Activated B cell treated with CpG ODN at 0.5 μM for 24 hours (primary cell): ENCODE data around the gene PCDH9. TPM values are rescaled to one million over a fixed set of nuclear protein-coding genes. Genes with fewer than 3 reads are reported as not detected.

Experiments
- ATAC-seq: fragments of 200-7000 bp; cut with Tn5 transposase; one replicate; pipeline ENCODE4 v1.10.0; 2021; ENCODE audit warnings: low read depth, mild to moderate bottlenecking, moderate library complexity
- CTCF ChIA-PET: fragments of 350-600 bp; sonication (Branson Sonifier 250); formaldehyde crosslinking; loops from one replicate; lab custom pipeline; 2021; ENCODE audit warnings: antibody characterized with exemption; lab: Charles Lee
- POLR2A ChIA-PET: fragments of 350-600 bp; sonication (Branson Sonifier 250); formaldehyde crosslinking; loops from one replicate; lab custom pipeline; 2021; ENCODE audit warnings: antibody characterized with exemption; lab: Charles Lee
- DNase-seq: peaks from one replicate; pipeline ENCODE4 v3.0.0; 2022
- H3K27ac Mint-ChIP-seq: one replicate; pipeline ENCODE4 v1.8.0; 2020; ENCODE audit warnings: mixed read lengths
- H3K27me3 Mint-ChIP-seq: one replicate; pipeline ENCODE4 v1.8.0; 2021; ENCODE audit warnings: mixed read lengths
- H3K36me3 Mint-ChIP-seq: one replicate; pipeline ENCODE4 v1.8.0; 2021; ENCODE audit warnings: low read depth, mixed read lengths
- H3K4me1 Mint-ChIP-seq: one replicate; pipeline ENCODE4 v1.8.0; 2021; ENCODE audit warnings: mixed read lengths
- H3K4me3 Mint-ChIP-seq: one replicate; pipeline ENCODE4 v1.8.0; 2020; ENCODE audit warnings: mild to moderate bottlenecking, mixed read lengths
- H3K9me3 Mint-ChIP-seq: one replicate; pipeline ENCODE4 v1.8.0; 2020; ENCODE audit warnings: mixed read lengths
- CTCF ChIP-seq: fragments of 200-600 bp; IDR thresholded peaks from one replicate; pipeline ENCODE4 v1.8.0; 2022; ENCODE audit warnings: antibody characterized with exemption, mild to moderate bottlenecking
- intact Hi-C: fragments of 100-400 bp; cut with micrococcal nuclease; formaldehyde crosslinking; loops from one replicate; pipeline ENCODE4 v1.15.1; 2024
- total RNA-seq: library from RNA; stranded (reverse); gene quantifications from 2 replicates; pipeline ENCODE4 v1.2.3, GENCODE V29; 2022

PCDH9 gene
- total RNA-seq, 1 donor from 2014 or later, result 6.4 TPM

- Mint-ChIP-seq H3K9me3 (peaks cover 2% of the 10 kb centered on the region), H3K27ac (no peak overlapping the region), H3K36me3 (no peaks in the 10 kb centered on the region), H3K27me3 (no peaks in the 10 kb centered on the region), H3K4me1 (peaks cover under 1% of the 10 kb centered on the region), H3K4me3 (no peak overlapping the region)
- intact Hi-C loops, result no loop called here
- no peak for TF ChIP-seq CTCF
- no peak for DNase-seq
- ChIA-PET CTCF (no interaction called here), POLR2A (no interaction called here)
- ATAC-seq, result no peak
Measured at GRCh38 chr13:67156723-67157060, 73.4 kb downstream of the PCDH9 start.

- Mint-ChIP-seq H3K27ac (no peak overlapping the region), H3K36me3 (no peaks in the 10 kb centered on the region), H3K27me3 (no peaks in the 10 kb centered on the region), H3K4me3 (no peak overlapping the region), H3K9me3 (peaks cover 2% of the 10 kb centered on the region), H3K4me1 (peaks cover 3% of the 10 kb centered on the region)
- ATAC-seq (no peak), DNase-seq (no peak)
- ChIA-PET CTCF (no interaction called here), POLR2A (no interaction called here)
- TF ChIP-seq CTCF, result no peak
- intact Hi-C loops, result no loop called here
Measured at GRCh38 chr13:67155898-67156722, 74.0 kb downstream of the PCDH9 start.

GRCh38 chr13:67152085-67152484 is 78.1 kb downstream of the PCDH9 start:
- H3K27ac Mint-ChIP-seq, result no peak overlapping the region
- ATAC-seq (no peak), DNase-seq (no peak)
- CTCF ChIA-PET, result no interaction called here
- no peaks in the 10 kb centered on the region for H3K36me3 Mint-ChIP-seq
- H3K4me1 Mint-ChIP-seq, result peaks cover 15% of the 10 kb centered on the region
- intact Hi-C loops, result no loop called here
- TF ChIP-seq CTCF, result no peak
- no peak overlapping the region for H3K4me3 Mint-ChIP-seq
- POLR2A ChIA-PET, result no interaction called here
- H3K27me3 Mint-ChIP-seq, result no peaks in the 10 kb centered on the region
- H3K9me3 Mint-ChIP-seq, result peaks cover 2% of the 10 kb centered on the region

- POLR2A ChIA-PET, result no interaction called here
- no peak overlapping the region for H3K4me3 Mint-ChIP-seq
- no peaks in the 10 kb centered on the region for H3K27me3 Mint-ChIP-seq
- H3K27ac Mint-ChIP-seq, result no peak overlapping the region
- peaks cover 19% of the 10 kb centered on the region for H3K4me1 Mint-ChIP-seq
- no peak for TF ChIP-seq CTCF
- intact Hi-C loops, result no loop called here
- H3K36me3 Mint-ChIP-seq, result no peaks in the 10 kb centered on the region
- ATAC-seq (no peak), DNase-seq (no peak)
- CTCF ChIA-PET, result no interaction called here
- peaks cover 2% of the 10 kb centered on the region for H3K9me3 Mint-ChIP-seq
Measured at GRCh38 chr13:67151652-67152051, 78.5 kb downstream of the PCDH9 start.

GRCh38 chr13:67150608-67151007 is 79.5 kb downstream of the PCDH9 start:
- no peak for ATAC-seq
- POLR2A ChIA-PET, result no interaction called here
- TF ChIP-seq CTCF, result no peak
- Mint-ChIP-seq H3K27me3 (no peaks in the 10 kb centered on the region), H3K4me3 (no peak overlapping the region), H3K27ac (no peak overlapping the region), H3K4me1 (peaks cover 24% of the 10 kb centered on the region), H3K36me3 (no peaks in the 10 kb centered on the region), H3K9me3 (peaks cover 2% of the 10 kb centered on the region)
- intact Hi-C loops, result no loop called here
- DNase-seq, result no peak
- CTCF ChIA-PET, result no interaction called here
